Activated CD8-positive, alpha-beta T cell treated with anti-CD3 and anti-CD28 coated beads for 36 hours (primary cell): ENCODE data around the gene ZNF496. TPM values are rescaled to one million over a fixed set of nuclear protein-coding genes. Genes with fewer than 3 reads are reported as not detected.

Experiments
- ATAC-seq: fragments of 200-7000 bp; cut with Tn5 transposase; one replicate; pipeline ENCODE4 v1.10.0; 2021; ENCODE audit warnings: mild to moderate bottlenecking, moderate library complexity
- CTCF ChIA-PET: fragments of 350-600 bp; sonication (Branson Sonifier 250); formaldehyde crosslinking; loops from one replicate; lab custom pipeline; 2021; ENCODE audit warnings: antibody characterized with exemption; lab: Charles Lee
- POLR2A ChIA-PET: fragments of 350-600 bp; sonication (Branson Sonifier 250); formaldehyde crosslinking; loops from one replicate; lab custom pipeline; 2021; ENCODE audit warnings: antibody characterized with exemption; lab: Charles Lee
- DNase-seq: peaks from one replicate; pipeline ENCODE4 v3.0.0-alpha.2; 2020
- H3K27ac Mint-ChIP-seq: one replicate; pipeline ENCODE4 v1.8.0; 2021; ENCODE audit warnings: mild to moderate bottlenecking, mixed read lengths
- H3K27me3 Mint-ChIP-seq: one replicate; pipeline ENCODE4 v1.8.0; 2021; ENCODE audit warnings: mixed read lengths
- H3K36me3 Mint-ChIP-seq: one replicate; pipeline ENCODE4 v1.8.0; 2021; ENCODE audit warnings: low read depth, mixed read lengths
- H3K4me1 Mint-ChIP-seq: one replicate; pipeline ENCODE4 v1.8.0; 2021; ENCODE audit warnings: low read depth, mixed read lengths
- H3K4me3 Mint-ChIP-seq: one replicate; pipeline ENCODE4 v1.8.0; 2021; ENCODE audit warnings: mild to moderate bottlenecking, moderate library complexity, mixed read lengths
- H3K9me3 Mint-ChIP-seq: one replicate; pipeline ENCODE4 v1.8.0; 2021; ENCODE audit warnings: mixed read lengths
- intact Hi-C: fragments of 100-400 bp; cut with micrococcal nuclease; formaldehyde crosslinking; loops from one replicate; pipeline ENCODE4 v1.10.0; 2022
- total RNA-seq, 2 experiments: library from RNA; stranded (reverse); gene quantifications; one replicate each; pipeline ENCODE4 v1.2.3, GENCODE V29; 2021
- TF ChIP-seq, protein P1 (sequence below): fragments of 200-600 bp; IDR thresholded peaks from one replicate; pipeline ENCODE4 v1.8.0; 2022; ENCODE audit warnings: antibody characterized with exemption, mild to moderate bottlenecking

ZNF496 gene
- total RNA-seq, 2 experiments from 2014 or later: 27.5 to 28.0 TPM

DNA sequence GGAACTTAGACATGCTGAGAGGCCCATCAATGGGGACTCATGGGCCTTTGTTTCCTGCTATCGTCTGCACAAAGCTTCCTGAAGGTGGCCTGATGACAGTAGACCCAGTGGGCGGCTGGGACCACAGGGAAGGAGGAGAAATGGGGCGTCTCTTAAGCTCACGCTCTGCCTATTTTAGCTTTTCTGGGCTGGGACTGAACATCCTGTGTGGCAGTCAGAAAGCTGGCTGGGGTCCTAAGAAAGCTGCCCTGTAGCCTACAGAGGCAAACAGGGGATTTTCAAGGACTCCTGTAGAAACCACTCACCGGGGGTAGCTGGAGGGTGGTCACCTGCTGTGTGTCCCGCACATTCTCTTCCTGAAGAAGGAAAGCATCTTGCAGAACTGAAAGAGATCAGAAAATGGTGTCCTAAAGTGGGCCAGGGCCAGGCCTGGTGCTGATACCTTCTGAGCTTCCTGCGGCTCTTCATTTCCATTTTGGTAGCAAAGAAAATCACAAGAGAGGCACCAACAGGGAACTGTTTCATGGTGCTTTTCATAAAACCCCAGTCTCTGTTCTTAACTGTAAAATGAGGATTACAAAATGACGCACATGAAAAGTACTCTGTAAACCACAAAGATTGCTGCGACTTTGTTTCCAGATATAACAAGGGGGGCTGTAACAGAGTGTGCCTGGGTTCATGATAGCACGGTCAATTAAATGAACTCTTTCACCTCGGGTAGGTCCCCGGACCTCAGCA is 8.6 kb downstream of the ZNF496 start:
- Mint-ChIP-seq H3K4me3 (peak overlapping the region; percentile 70), H3K27me3 (no peaks in the 10 kb centered on the region), H3K27ac (peak overlapping the region; percentile 97), H3K4me1 (peaks cover 82% of the 10 kb centered on the region), H3K36me3 (peaks cover 68% of the 10 kb centered on the region), H3K9me3 (no peaks in the 10 kb centered on the region)
- ATAC-seq (peak; percentile 82), DNase-seq (peak; percentile 90)
- TF ChIP-seq, protein P1, sequence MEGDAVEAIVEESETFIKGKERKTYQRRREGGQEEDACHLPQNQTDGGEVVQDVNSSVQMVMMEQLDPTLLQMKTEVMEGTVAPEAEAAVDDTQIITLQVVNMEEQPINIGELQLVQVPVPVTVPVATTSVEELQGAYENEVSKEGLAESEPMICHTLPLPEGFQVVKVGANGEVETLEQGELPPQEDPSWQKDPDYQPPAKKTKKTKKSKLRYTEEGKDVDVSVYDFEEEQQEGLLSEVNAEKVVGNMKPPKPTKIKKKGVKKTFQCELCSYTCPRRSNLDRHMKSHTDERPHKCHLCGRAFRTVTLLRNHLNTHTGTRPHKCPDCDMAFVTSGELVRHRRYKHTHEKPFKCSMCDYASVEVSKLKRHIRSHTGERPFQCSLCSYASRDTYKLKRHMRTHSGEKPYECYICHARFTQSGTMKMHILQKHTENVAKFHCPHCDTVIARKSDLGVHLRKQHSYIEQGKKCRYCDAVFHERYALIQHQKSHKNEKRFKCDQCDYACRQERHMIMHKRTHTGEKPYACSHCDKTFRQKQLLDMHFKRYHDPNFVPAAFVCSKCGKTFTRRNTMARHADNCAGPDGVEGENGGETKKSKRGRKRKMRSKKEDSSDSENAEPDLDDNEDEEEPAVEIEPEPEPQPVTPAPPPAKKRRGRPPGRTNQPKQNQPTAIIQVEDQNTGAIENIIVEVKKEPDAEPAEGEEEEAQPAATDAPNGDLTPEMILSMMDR: no peak
- ChIA-PET POLR2A (interaction anchor here (0.9 to 1.2 kb wide), 7 partner anchors 10 to 392 kb away, joined by 3 to 6 read pairs (median 4); partner anchors contain the start of gene AHCTF1), CTCF (interaction anchor here (0.8 to 1.3 kb wide), 3 partner anchors 50 to 112 kb away, joined by 3 to 4 read pairs (median 3); no protein-coding TSS in a partner anchor)
- intact Hi-C loops: no loop called here

DNA sequence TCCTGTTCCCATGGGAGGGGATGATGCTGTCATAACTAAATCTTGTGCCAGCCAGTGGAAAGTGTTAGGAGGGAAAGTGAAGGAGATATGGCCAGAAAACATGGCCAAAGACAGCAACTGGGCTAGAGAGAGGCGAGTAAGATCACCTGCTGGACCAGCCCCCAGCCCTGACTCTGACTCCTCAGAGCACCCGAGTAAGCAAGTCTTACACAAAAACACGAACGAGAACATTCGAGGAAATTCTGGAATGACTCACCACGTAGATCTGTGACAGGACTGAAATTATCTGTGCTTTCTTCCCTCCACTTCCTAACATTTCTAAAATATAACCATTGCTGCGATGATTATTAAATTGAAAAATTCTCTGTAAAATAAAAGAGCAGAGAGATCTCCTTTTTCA is 9.2 kb downstream of the ZNF496 start:
- CTCF ChIA-PET: interaction anchor here (0.8 to 1.2 kb wide), 2 partner anchors 50 to 112 kb away, joined by 3 read pairs; no protein-coding TSS in a partner anchor

DNA sequence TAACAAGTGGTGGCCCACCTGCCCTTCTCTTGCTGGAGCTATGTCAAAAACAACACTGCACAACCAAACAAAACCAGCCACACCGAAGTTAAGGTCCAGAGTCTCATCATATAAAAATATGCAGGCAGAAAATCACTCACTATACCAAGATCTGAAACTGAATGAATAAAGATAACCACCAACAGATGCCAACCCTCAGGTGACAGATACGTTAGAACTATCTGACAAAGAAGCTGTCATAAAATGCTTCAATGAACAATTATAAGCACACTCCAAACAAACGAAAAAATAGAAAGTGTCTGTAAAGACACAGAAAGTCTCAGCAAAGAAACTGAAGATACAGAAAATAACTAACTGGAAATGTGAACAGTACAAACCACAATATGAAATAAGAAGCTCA is 14.0 kb downstream of the ZNF496 start:
- CTCF ChIA-PET: interaction anchor here (1.1 to 2.1 kb wide), 2 partner anchors 11 to 55 kb away, joined by 4 to 6 read pairs; no protein-coding TSS in a partner anchor
- no peak for DNase-seq
- intact Hi-C loops: no loop called here
- Mint-ChIP-seq H3K9me3 (no peaks in the 10 kb centered on the region), H3K4me1 (peaks cover 64% of the 10 kb centered on the region), H3K4me3 (no peak overlapping the region), H3K27me3 (no peaks in the 10 kb centered on the region), H3K27ac (peak overlapping the region; percentile 49), H3K36me3 (peaks cover 63% of the 10 kb centered on the region)
- ATAC-seq: no peak
- POLR2A ChIA-PET: interaction anchor here (0.7 to 1.7 kb wide), 4 partner anchors 9 to 343 kb away, joined by 3 to 7 read pairs (median 3); no protein-coding TSS in a partner anchor
- TF ChIP-seq, protein P1: no peak

More for the DNA sequence above, 9.2 kb downstream of the ZNF496 start:
- intact Hi-C loops: no loop called here
- Mint-ChIP-seq H3K4me3 (peak overlapping the region; percentile 70), H3K27me3 (no peaks in the 10 kb centered on the region), H3K36me3 (peaks cover 68% of the 10 kb centered on the region), H3K27ac (peak overlapping the region; percentile 97), H3K4me1 (peaks cover 82% of the 10 kb centered on the region), H3K9me3 (no peaks in the 10 kb centered on the region)
- DNase-seq (peak; percentile 65), ATAC-seq (peak; percentile 64)
- TF ChIP-seq, protein P1: no peak
- POLR2A ChIA-PET: interaction anchor here (0.7 to 1.2 kb wide), 6 partner anchors 9 to 67 kb away, joined by 3 to 7 read pairs (median 4); no protein-coding TSS in a partner anchor

DNA sequence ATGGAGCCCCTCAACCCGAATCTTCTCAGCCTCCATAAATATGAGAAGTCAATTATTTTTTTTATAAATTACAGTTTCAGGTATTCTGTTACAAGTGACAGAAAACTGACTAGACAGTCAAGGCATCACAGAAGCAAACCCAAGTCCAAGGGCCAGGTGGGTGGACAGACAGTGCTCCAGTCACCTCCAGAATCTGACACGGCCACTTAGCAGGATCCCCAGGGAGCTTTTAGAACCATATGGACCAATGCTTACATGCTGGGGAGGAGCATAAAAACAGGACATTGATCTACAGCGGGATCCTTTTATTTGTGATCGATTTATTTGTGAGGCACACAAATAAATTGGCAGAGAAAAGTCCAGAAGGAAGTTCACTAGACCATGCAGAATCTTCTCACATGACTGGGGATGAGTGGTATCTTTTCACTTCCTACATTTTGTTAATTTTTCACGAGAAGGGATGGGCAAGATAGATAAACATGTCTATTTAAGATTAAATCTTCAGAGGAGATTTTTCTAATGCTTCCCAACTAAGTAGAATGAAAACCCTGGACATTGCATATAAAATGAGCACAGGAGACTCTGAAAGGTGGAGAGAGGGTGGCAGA is 15.0 kb downstream of the ZNF496 start:
- Mint-ChIP-seq H3K27me3 (no peaks in the 10 kb centered on the region), H3K9me3 (no peaks in the 10 kb centered on the region), H3K4me1 (peaks cover 56% of the 10 kb centered on the region), H3K27ac (no peak overlapping the region), H3K36me3 (peaks cover 58% of the 10 kb centered on the region), H3K4me3 (no peak overlapping the region)
- DNase-seq (no peak), ATAC-seq (no peak)
- TF ChIP-seq, protein P1: no peak
- POLR2A ChIA-PET: interaction anchor here (1.7 kb wide), 1 partner anchor 10 kb away, joined by 7 read pairs; no protein-coding TSS in a partner anchor
- CTCF ChIA-PET: interaction anchor here (2.1 kb wide), 1 partner anchor 56 kb away, joined by 6 read pairs; no protein-coding TSS in a partner anchor
- intact Hi-C loops: no loop called here
